Measurements from ENCODE around the gene TMEM63C.

Gene TMEM63C

GRCh38 chr14:77296155-77296554 is 114.6 kb downstream of the TMEM63C start:
- Histone ChIP-seq H3K9ac (ENCODE audit: low read depth, low read length) (no peak overlapping the region), H3K4me1 (ENCODE audit: insufficient read depth, low read length) (no peaks in the 10 kb centered on the region), H3K4me3 (ENCODE audit: low read length) (no peak overlapping the region), H3K36me3 (ENCODE audit: insufficient read depth, low read depth, low read length) (peaks cover 52% of the 10 kb centered on the region), H3K27ac (ENCODE audit: low read length) (no peak overlapping the region), H3K9me3 (ENCODE audit: insufficient read depth, low read depth, low read length) (no peaks in the 10 kb centered on the region), H3K27me3 (ENCODE audit: insufficient read depth, low read length) (no peaks in the 10 kb centered on the region)

GRCh38 chr14:77296906-77297305 is 115.3 kb downstream of the TMEM63C start:
- Histone ChIP-seq H3K4me3 (ENCODE audit: low read length) (no peak overlapping the region), H3K4me1 (ENCODE audit: insufficient read depth, low read length) (no peaks in the 10 kb centered on the region), H3K9me3 (ENCODE audit: insufficient read depth, low read depth, low read length) (no peaks in the 10 kb centered on the region), H3K9ac (ENCODE audit: low read depth, low read length) (no peak overlapping the region), H3K27ac (ENCODE audit: low read length) (no peak overlapping the region), H3K27me3 (ENCODE audit: insufficient read depth, low read length) (no peaks in the 10 kb centered on the region), H3K36me3 (ENCODE audit: insufficient read depth, low read depth, low read length) (peaks cover 52% of the 10 kb centered on the region)

GRCh38 chr14:77299771-77300170 is 118.2 kb downstream of the TMEM63C start:
- Histone ChIP-seq H3K36me3 (ENCODE audit: insufficient read depth, low read depth, low read length) (peaks cover 60% of the 10 kb centered on the region), H3K27me3 (ENCODE audit: insufficient read depth, low read length) (no peaks in the 10 kb centered on the region), H3K4me3 (ENCODE audit: low read length) (no peak overlapping the region), H3K9me3 (ENCODE audit: insufficient read depth, low read depth, low read length) (no peaks in the 10 kb centered on the region), H3K4me1 (ENCODE audit: insufficient read depth, low read length) (no peaks in the 10 kb centered on the region; the same call in 1 of the 2 replicates), H3K27ac (ENCODE audit: low read length) (no peak overlapping the region), H3K9ac (ENCODE audit: low read depth, low read length) (no peak overlapping the region)

GRCh38 chr14:77301103-77301502 is 119.5 kb downstream of the TMEM63C start:
- Histone ChIP-seq H3K4me1 (ENCODE audit: insufficient read depth, low read length) (no peaks in the 10 kb centered on the region; the same call in 1 of the 2 replicates), H3K27ac (ENCODE audit: low read length) (no peak overlapping the region), H3K9me3 (ENCODE audit: insufficient read depth, low read depth, low read length) (no peaks in the 10 kb centered on the region), H3K9ac (ENCODE audit: low read depth, low read length) (no peak overlapping the region), H3K4me3 (ENCODE audit: low read length) (no peak overlapping the region), H3K36me3 (ENCODE audit: insufficient read depth, low read depth, low read length) (peaks cover 68% of the 10 kb centered on the region), H3K27me3 (ENCODE audit: insufficient read depth, low read length) (no peaks in the 10 kb centered on the region)

- H3K27me3 ChIP-seq (ENCODE audit: insufficient read depth, low read length): no peaks in the 10 kb centered on the region
- no peak overlapping the region for H3K4me3 ChIP-seq (ENCODE audit: low read length)
- peaks cover 56% of the 10 kb centered on the region for H3K36me3 ChIP-seq (ENCODE audit: insufficient read depth, low read depth, low read length)
- H3K27ac ChIP-seq (ENCODE audit: low read length): no peak overlapping the region
- no peak overlapping the region for H3K9ac ChIP-seq (ENCODE audit: low read depth, low read length)
- peaks cover 9% of the 10 kb centered on the region for H3K4me1 ChIP-seq (ENCODE audit: insufficient read depth, low read length)
- no peaks in the 10 kb centered on the region for H3K9me3 ChIP-seq (ENCODE audit: insufficient read depth, low read depth, low read length)
Observed at GRCh38 chr14:77302926-77303325, 121.3 kb downstream of the TMEM63C start.

- Histone ChIP-seq H3K27ac (ENCODE audit: low read length) (no peak overlapping the region), H3K9me3 (ENCODE audit: insufficient read depth, low read depth, low read length) (no peaks in the 10 kb centered on the region)
Observed at GRCh38 chr14:77303417-77304156, 122.0 kb downstream of the TMEM63C start.

GRCh38 chr14:77305696-77306095 is 124.1 kb downstream of the TMEM63C start:
- Histone ChIP-seq H3K9me3 (ENCODE audit: insufficient read depth, low read depth, low read length) (no peaks in the 10 kb centered on the region), H3K27ac (ENCODE audit: low read length) (no peak overlapping the region), H3K9ac (ENCODE audit: low read depth, low read length) (no peak overlapping the region), H3K4me3 (ENCODE audit: low read length) (no peak overlapping the region), H3K36me3 (ENCODE audit: insufficient read depth, low read depth, low read length) (peaks cover 40% of the 10 kb centered on the region), H3K27me3 (ENCODE audit: insufficient read depth, low read length) (no peaks in the 10 kb centered on the region), H3K4me1 (ENCODE audit: insufficient read depth, low read length) (peaks cover 9% of the 10 kb centered on the region)

More at GRCh38 chr14:77303417-77304156, 122.0 kb downstream of the TMEM63C start:
- Histone ChIP-seq H3K4me1 (ENCODE audit: insufficient read depth, low read length) (peaks cover 9% of the 10 kb centered on the region), H3K27me3 (ENCODE audit: insufficient read depth, low read length) (no peaks in the 10 kb centered on the region), H3K9ac (ENCODE audit: low read depth, low read length) (no peak overlapping the region), H3K36me3 (ENCODE audit: insufficient read depth, low read depth, low read length) (peaks cover 49% of the 10 kb centered on the region), H3K4me3 (ENCODE audit: low read length) (no peak overlapping the region)

GRCh38 chr14:77306416-77306815 is 124.8 kb downstream of the TMEM63C start:
- Histone ChIP-seq H3K9me3 (ENCODE audit: insufficient read depth, low read depth, low read length) (no peaks in the 10 kb centered on the region), H3K4me1 (ENCODE audit: insufficient read depth, low read length) (peaks cover 9% of the 10 kb centered on the region), H3K36me3 (ENCODE audit: insufficient read depth, low read depth, low read length) (peaks cover 43% of the 10 kb centered on the region), H3K4me3 (ENCODE audit: low read length) (no peak overlapping the region), H3K27ac (ENCODE audit: low read length) (no peak overlapping the region), H3K27me3 (ENCODE audit: insufficient read depth, low read length) (no peaks in the 10 kb centered on the region), H3K9ac (ENCODE audit: low read depth, low read length) (no peak overlapping the region)

GRCh38 chr14:77306851-77307496 is 125.4 kb downstream of the TMEM63C start:
- peaks cover 43% of the 10 kb centered on the region for H3K36me3 ChIP-seq (ENCODE audit: insufficient read depth, low read depth, low read length)
- no peak overlapping the region for H3K27ac ChIP-seq (ENCODE audit: low read length)
- H3K9me3 ChIP-seq (ENCODE audit: insufficient read depth, low read depth, low read length): no peaks in the 10 kb centered on the region
- H3K9ac ChIP-seq (ENCODE audit: low read depth, low read length): no peak overlapping the region
- H3K27me3 ChIP-seq (ENCODE audit: insufficient read depth, low read length): no peaks in the 10 kb centered on the region
- peaks cover 9% of the 10 kb centered on the region for H3K4me1 ChIP-seq (ENCODE audit: insufficient read depth, low read length)
- no peak overlapping the region for H3K4me3 ChIP-seq (ENCODE audit: low read length)
